NB4 (cell line): ENCODE data around the gene ASB5.

Source experiments
- MAX ChIP-seq: IDR thresholded peaks from 2 replicates; pipeline ENCODE4 v1.6.1; 2011; ENCODE audit warnings: low read depth, low read length
- MYC ChIP-seq: IDR thresholded peaks from 2 replicates; pipeline ENCODE4 v1.6.1; 2011; ENCODE audit warnings: low read depth, low read length
- POLR2A ChIP-seq: IDR thresholded peaks from 2 replicates; pipeline ENCODE4 v1.6.1; 2011; ENCODE audit warnings: mild to moderate bottlenecking; ENCODE audit not compliant: insufficient read length; ENCODE audit errors: extremely low read depth
- TF ChIP-seq, protein P1 (sequence below): IDR thresholded peaks from one replicate; pipeline ENCODE4 v1.5.1; 2012; ENCODE audit warnings: low read depth, low read length

DNA sequence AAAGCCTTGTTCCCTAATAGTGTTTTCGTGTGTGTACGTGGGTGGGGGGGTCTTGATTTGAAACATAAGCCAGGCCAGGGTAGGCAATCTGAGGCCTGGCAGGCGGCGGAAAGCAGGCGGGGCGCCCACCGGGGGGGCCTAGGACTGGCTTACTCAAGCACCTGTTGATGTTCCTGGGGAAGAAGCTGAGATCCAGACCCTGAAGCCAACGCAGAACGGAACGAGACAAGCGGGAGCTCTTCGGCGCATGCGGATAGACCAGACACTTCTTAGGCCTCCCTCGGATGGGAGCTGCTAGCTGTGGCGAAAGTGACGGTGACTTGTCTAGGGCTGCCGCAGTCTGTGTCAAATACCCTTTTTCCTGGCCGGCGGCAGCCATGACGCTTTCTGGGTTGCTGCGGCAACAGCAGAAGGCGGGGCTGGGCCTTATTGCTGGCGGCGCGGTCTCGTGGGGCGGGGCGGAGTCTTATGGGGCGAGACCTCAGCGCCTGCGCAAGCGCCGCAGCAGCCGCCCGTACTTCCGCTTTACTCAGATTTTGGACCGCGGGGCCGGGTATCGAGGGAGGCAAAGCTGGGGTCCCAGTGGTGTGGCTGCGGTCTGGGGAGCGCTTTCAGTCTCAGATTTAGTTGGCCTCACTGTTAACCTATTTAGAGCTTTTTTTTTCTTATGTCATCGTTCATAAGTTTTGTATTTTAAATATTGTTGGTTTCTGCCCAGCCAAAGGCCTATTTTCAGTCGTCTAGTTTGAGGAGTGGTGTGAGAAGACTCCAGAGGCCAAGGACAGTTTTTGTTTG lies 73.6 kb downstream of the ASB5 start, which contains the start of gene SPATA4:
- TF ChIP-seq, protein P1, sequence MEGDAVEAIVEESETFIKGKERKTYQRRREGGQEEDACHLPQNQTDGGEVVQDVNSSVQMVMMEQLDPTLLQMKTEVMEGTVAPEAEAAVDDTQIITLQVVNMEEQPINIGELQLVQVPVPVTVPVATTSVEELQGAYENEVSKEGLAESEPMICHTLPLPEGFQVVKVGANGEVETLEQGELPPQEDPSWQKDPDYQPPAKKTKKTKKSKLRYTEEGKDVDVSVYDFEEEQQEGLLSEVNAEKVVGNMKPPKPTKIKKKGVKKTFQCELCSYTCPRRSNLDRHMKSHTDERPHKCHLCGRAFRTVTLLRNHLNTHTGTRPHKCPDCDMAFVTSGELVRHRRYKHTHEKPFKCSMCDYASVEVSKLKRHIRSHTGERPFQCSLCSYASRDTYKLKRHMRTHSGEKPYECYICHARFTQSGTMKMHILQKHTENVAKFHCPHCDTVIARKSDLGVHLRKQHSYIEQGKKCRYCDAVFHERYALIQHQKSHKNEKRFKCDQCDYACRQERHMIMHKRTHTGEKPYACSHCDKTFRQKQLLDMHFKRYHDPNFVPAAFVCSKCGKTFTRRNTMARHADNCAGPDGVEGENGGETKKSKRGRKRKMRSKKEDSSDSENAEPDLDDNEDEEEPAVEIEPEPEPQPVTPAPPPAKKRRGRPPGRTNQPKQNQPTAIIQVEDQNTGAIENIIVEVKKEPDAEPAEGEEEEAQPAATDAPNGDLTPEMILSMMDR: no peak
- no peak for TF ChIP-seq POLR2A
- no peak for TF ChIP-seq MAX
- TF ChIP-seq MYC: no peak
